IPS-18a (cell line): Measurements from ENCODE around the gene STIL.

Source experiments
- H3K27ac ChIP-seq: one replicate; pipeline ENCODE4 v1.5.1; 2013; ENCODE audit warnings: low read length
- H3K27me3 ChIP-seq: one replicate; pipeline ENCODE4 v1.6.1; 2013; ENCODE audit warnings: mild to moderate bottlenecking, low read length; ENCODE audit not compliant: control insufficient read depth, insufficient read depth
- H3K36me3 ChIP-seq: one replicate; pipeline ENCODE4 v1.6.1; 2013; ENCODE audit warnings: low read depth, low read length; ENCODE audit not compliant: control insufficient read depth
- H3K4me1 ChIP-seq: one replicate; pipeline ENCODE4 v1.6.1; 2013; ENCODE audit warnings: low read depth, low read length; ENCODE audit not compliant: control insufficient read depth
- H3K4me3 ChIP-seq: one replicate; pipeline ENCODE4 v1.5.1; 2013; ENCODE audit warnings: low read length
- H3K9ac ChIP-seq: one replicate; pipeline ENCODE4 v1.6.1; 2013; ENCODE audit warnings: mild to moderate bottlenecking, low read length, moderate library complexity
- H3K9me3 ChIP-seq: one replicate; pipeline ENCODE4 v1.6.1; 2013; ENCODE audit warnings: low read depth, low read length; ENCODE audit not compliant: control insufficient read depth

The STIL gene

DNA sequence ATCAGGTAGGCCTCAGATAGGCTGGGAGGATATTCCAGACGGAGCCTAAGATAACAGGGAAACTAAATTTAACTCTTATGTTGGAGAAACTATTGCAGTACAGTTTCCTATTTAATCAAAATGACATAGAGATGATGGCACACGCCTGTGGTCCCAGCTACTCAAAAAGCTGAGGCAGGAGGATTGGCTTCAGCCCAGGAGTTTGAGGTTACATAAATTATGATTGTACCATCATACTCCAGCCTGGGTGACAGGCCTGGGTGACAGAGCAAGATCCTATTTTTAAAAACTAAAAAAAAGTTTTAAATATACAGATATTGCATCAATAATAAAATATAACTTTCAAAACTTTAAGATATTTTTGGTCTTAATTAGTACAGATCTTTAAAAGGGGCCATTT is 56.7 kb downstream of the STIL start:
- Histone ChIP-seq H3K27ac (no peak overlapping the region), H3K9ac (no peak overlapping the region), H3K9me3 (no peaks in the 10 kb centered on the region), H3K27me3 (no peaks in the 10 kb centered on the region), H3K4me1 (no peaks in the 10 kb centered on the region), H3K36me3 (peaks cover 37% of the 10 kb centered on the region), H3K4me3 (no peak overlapping the region)

GRCh38 chr1:47252795-47253194 is 61.2 kb downstream of the STIL start:
- H3K4me1 ChIP-seq = no peaks in the 10 kb centered on the region
- H3K4me3 ChIP-seq = no peak overlapping the region
- no peak overlapping the region for H3K9ac ChIP-seq
- no peaks in the 10 kb centered on the region for H3K9me3 ChIP-seq
- H3K27me3 ChIP-seq = no peaks in the 10 kb centered on the region
- no peak overlapping the region for H3K27ac ChIP-seq
- peaks cover 25% of the 10 kb centered on the region for H3K36me3 ChIP-seq

GRCh38 chr1:47252369-47252768 is 61.6 kb downstream of the STIL start:
- Histone ChIP-seq H3K27ac (no peak overlapping the region), H3K4me3 (no peak overlapping the region), H3K27me3 (no peaks in the 10 kb centered on the region), H3K9me3 (no peaks in the 10 kb centered on the region), H3K4me1 (no peaks in the 10 kb centered on the region), H3K36me3 (peaks cover 22% of the 10 kb centered on the region), H3K9ac (no peak overlapping the region)

GRCh38 chr1:47249755-47250154 is 64.2 kb downstream of the STIL start:
- no peaks in the 10 kb centered on the region for H3K4me1 ChIP-seq
- peaks cover 11% of the 10 kb centered on the region for H3K36me3 ChIP-seq
- no peak overlapping the region for H3K4me3 ChIP-seq
- no peak overlapping the region for H3K9ac ChIP-seq
- no peaks in the 10 kb centered on the region for H3K27me3 ChIP-seq
- no peaks in the 10 kb centered on the region for H3K9me3 ChIP-seq
- H3K27ac ChIP-seq = no peak overlapping the region

GRCh38 chr1:47244339-47244862 is 69.5 kb downstream of the STIL start:
- Histone ChIP-seq H3K27me3 (peaks cover 20% of the 10 kb centered on the region), H3K9ac (no peak overlapping the region), H3K27ac (no peak overlapping the region), H3K36me3 (no peaks in the 10 kb centered on the region), H3K9me3 (no peaks in the 10 kb centered on the region), H3K4me1 (peaks cover 5% of the 10 kb centered on the region), H3K4me3 (no peak overlapping the region)

DNA sequence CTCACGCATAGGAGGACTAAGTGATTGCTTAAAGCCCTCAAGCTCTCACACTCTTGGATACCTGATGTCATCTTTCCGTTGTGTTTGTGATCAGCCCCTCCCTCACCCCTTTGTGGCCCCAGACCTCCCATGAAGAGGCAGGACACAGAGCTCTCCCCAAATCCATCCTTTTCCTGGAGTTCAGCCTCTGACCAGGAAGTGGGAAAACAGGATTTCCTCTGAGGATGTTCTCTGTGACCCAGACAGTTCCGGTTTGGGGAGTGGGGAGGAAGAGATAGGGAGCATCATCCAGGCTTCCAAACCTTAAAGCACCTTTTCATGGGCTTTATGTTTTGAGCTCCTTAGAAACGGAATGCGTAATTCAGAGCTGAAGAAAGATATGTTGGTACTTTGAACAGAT is 70.0 kb downstream of the STIL start:
- Histone ChIP-seq H3K9ac (no peak overlapping the region), H3K9me3 (no peaks in the 10 kb centered on the region), H3K27ac (no peak overlapping the region), H3K4me3 (no peak overlapping the region), H3K27me3 (peaks cover 22% of the 10 kb centered on the region), H3K4me1 (peaks cover 5% of the 10 kb centered on the region), H3K36me3 (no peaks in the 10 kb centered on the region)

- peaks cover 42% of the 10 kb centered on the region for H3K27me3 ChIP-seq
- no peaks in the 10 kb centered on the region for H3K9me3 ChIP-seq
- no peak overlapping the region for H3K4me3 ChIP-seq
- no peak overlapping the region for H3K9ac ChIP-seq
- no peak overlapping the region for H3K27ac ChIP-seq
- H3K36me3 ChIP-seq = no peaks in the 10 kb centered on the region
- H3K4me1 ChIP-seq = peaks cover 5% of the 10 kb centered on the region
These were observed 72.5 kb downstream of the STIL start for GRCh38 chr1:47241114-47242113.

- Histone ChIP-seq H3K9me3 (no peaks in the 10 kb centered on the region), H3K4me1 (peaks cover 10% of the 10 kb centered on the region), H3K27ac (no peak overlapping the region), H3K36me3 (no peaks in the 10 kb centered on the region), H3K4me3 (no peak overlapping the region), H3K27me3 (peaks cover 60% of the 10 kb centered on the region), H3K9ac (no peak overlapping the region)
These were observed 74.9 kb downstream of the STIL start for GRCh38 chr1:47238935-47239592.

GRCh38 chr1:47235806-47236205 is 78.1 kb downstream of the STIL start:
- Histone ChIP-seq H3K9me3 (no peaks in the 10 kb centered on the region), H3K9ac (no peak overlapping the region), H3K36me3 (no peaks in the 10 kb centered on the region), H3K4me3 (no peak overlapping the region), H3K27ac (no peak overlapping the region), H3K27me3 (peaks cover 78% of the 10 kb centered on the region), H3K4me1 (peaks cover 15% of the 10 kb centered on the region)

DNA sequence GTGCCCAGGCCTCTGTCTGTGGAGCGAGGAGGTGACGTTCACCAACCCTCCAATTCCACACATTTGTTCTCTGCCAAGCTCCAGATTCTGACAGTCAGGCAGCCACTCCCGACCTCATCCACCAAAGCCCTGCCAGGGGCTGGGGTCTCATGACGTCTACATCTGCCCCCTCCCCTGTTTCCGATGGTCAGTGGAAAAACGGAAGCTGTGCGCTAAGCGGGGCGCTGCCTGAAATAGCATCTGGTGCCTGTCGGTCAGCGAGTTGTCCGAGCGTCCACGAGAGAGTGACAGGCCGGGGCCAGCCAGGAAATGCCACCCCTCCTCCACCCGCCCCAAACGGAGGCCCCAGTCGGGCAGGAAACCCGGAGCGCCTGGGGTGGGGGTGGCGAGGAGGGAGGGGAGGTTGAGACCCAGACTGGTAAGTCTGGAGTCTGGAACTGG is 78.7 kb downstream of the STIL start:
- Histone ChIP-seq H3K9me3 (no peaks in the 10 kb centered on the region), H3K9ac (no peak overlapping the region), H3K4me3 (no peak overlapping the region), H3K4me1 (peaks cover 20% of the 10 kb centered on the region), H3K36me3 (no peaks in the 10 kb centered on the region), H3K27me3 (peaks cover 83% of the 10 kb centered on the region), H3K27ac (no peak overlapping the region)

DNA sequence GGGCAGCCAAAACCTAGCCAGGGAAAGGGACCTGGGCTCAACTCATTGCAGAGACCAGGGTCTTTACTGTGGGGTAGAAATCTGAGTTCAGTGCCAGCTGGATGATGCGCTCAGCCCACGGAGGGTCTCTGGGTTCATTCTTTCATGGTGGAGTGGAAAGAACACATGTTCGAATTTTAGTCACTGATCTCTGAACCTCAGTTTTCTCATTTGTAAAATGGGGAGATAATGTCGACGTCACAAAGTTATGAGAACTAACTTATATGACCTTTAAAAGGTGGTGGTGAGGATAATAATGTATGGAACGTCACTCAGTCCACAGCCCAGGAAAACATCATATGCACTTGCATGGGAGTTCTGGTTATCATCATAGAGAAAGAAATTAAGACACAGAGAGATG is 80.8 kb downstream of the STIL start:
- Histone ChIP-seq H3K9ac (no peak overlapping the region), H3K27me3 (peaks cover 98% of the 10 kb centered on the region), H3K36me3 (no peaks in the 10 kb centered on the region), H3K9me3 (no peaks in the 10 kb centered on the region), H3K4me3 (no peak overlapping the region), H3K4me1 (peaks cover 41% of the 10 kb centered on the region), H3K27ac (no peak overlapping the region)
